Esophagus squamous epithelium (tissue), 5 donors: Measurements from ENCODE around the gene NEFH. TPM values are rescaled to one million over a fixed set of nuclear protein-coding genes. Genes with fewer than 3 reads are reported as not detected.

Source experiments
- DNase-seq: peaks from one replicate; lab custom pipeline; 2025; lab: John Stamatoyannopoulos, UW
- H3K27ac ChIP-seq, 4 donors: fragments of 200-600 bp; sonication (generic); one replicate each; pipeline ENCODE4 v1.5.1; 2016 to 2019; ENCODE audit warnings: mild to moderate bottlenecking in 1 of 4
- H3K27me3 ChIP-seq, 4 donors: fragments of 200-600 bp; sonication (generic); 1 replicate in 3 of 4; 2 replicates in 1 of 4; pipeline versions ENCODE4 v1.5.1 to v1.6.0; 2017 to 2021; ENCODE audit warnings: antibody characterized with exemption in 1 of 4
- H3K36me3 ChIP-seq, 3 donors: fragments of 200-600 bp; sonication (generic); one replicate each; pipeline ENCODE4 v1.5.1; 2016 to 2019
- H3K4me1 ChIP-seq, 3 donors: fragments of 200-600 bp; sonication (generic); one replicate each; pipeline ENCODE4 v1.5.1; 2017 to 2019
- H3K4me3 ChIP-seq, 4 donors: fragments of 200-600 bp; sonication (generic); 1 replicate in 3 of 4; 2 replicates in 1 of 4; pipeline ENCODE4 v1.5.1; 2016 to 2019; ENCODE audit warnings: mild to moderate bottlenecking in 2 of 4, moderate library complexity in 1 of 4
- H3K9me3 ChIP-seq, 3 donors: fragments of 200-600 bp; sonication (generic); one replicate each; pipeline ENCODE4 v1.5.1; 2016 to 2019
- CTCF ChIP-seq, 6 experiments: fragments of 450-650 bp in 4 of 6; fragments of 200-600 bp in 2 of 6; sonication (generic) in 2 of 6; IDR thresholded peaks; one replicate each; pipeline ENCODE4 v1.5.1; 2016 to 2019; ENCODE audit warnings: antibody characterized with exemption in 6 of 6, mild to moderate bottlenecking in 4 of 6, moderate library complexity in 4 of 6
- POLR2A ChIP-seq, 4 donors: fragments of 450-650 bp; IDR thresholded peaks; one replicate each; pipeline ENCODE4 v1.6.1; 2017; ENCODE audit warnings: antibody characterized with exemption in 4 of 4, mild to moderate bottlenecking in 4 of 4, moderate library complexity in 3 of 4
- WGBS, 2 donors: methylation state at CpG; one replicate each; pipeline ENCODE4 v1.1.5; 2018; 5-methylcytosine and 5-hydroxymethylcytosine counted together
- intact Hi-C: fragments of 100-400 bp; cut with DNase I; formaldehyde crosslinking; loops from one replicate; pipeline ENCODE4 v1.15.0; 2022
- total RNA-seq, 4 donors: library from RNA; depleted of rRNA; stranded (reverse); fragments of >200 nt; gene quantifications; one replicate each; pipeline ENCODE4 v1.1.0, GENCODE V29; 2016
- donor health status: DM: yes; HTN: yes; CAD: no.

The NEFH gene
- under 1 TPM in 2 of 4 donors, not detected in 2; 0.44 to 0.95 TPM for total RNA-seq

GRCh38 chr22:29479417-29480261 lies at the start of gene NEFH:
NEFH (plus strand) TSS chr22:29480218; CDS start chr22:29480263, 45 bp downstream.
- no peak for DNase-seq
- no peaks in the 10 kb centered on the region for H3K36me3 ChIP-seq
- TF ChIP-seq POLR2A (IDR thresholded peaks at IDR 0.05) (no peak), CTCF (IDR thresholded peaks at IDR 0.05) (no peak)
- H3K9me3 ChIP-seq: no peaks in the 10 kb centered on the region
- H3K4me3 ChIP-seq: peak within 1 kb of the TSS in 2 of 4 donors; percentile 25 to 28
- no peak within 1 kb of the TSS for H3K27ac ChIP-seq
- WGBS, 2 donors: 8 to 10% methylated on average over 17 to 27 of the region's 48 CpGs
- H3K4me1 ChIP-seq: peaks cover 0 to 34% (median 10%) of the 10 kb centered on the region in 3 donors
- peaks cover 12 to 89% (median 21%) of the 10 kb centered on the region in 4 donors for H3K27me3 ChIP-seq
- intact Hi-C loops: no loop called here

- Histone ChIP-seq H3K36me3 (no peaks in the 10 kb centered on the region), H3K9me3 (no peaks in the 10 kb centered on the region), H3K4me3 (no peak overlapping the region), H3K4me1 (no peaks in the 10 kb centered on the region), H3K27me3 (peaks cover 0 to 59% (median 0%) of the 10 kb centered on the region in 4 donors), H3K27ac (no peak overlapping the region)
- 63 to 65% methylated on average over 5 of the region's 5 CpGs for whole genome bisulfite sequencing, 2 donors
- no peak for DNase-seq
- TF ChIP-seq CTCF (IDR thresholded peaks at IDR 0.05): no peak
- TF ChIP-seq POLR2A (IDR thresholded peaks at IDR 0.05): no peak
- intact Hi-C loops: no loop called here
Observed at GRCh38 chr22:29431986-29432385, 48.0 kb upstream of the NEFH start.

- DNase-seq: no peak
- Histone ChIP-seq H3K36me3 (no peaks in the 10 kb centered on the region), H3K9me3 (no peaks in the 10 kb centered on the region), H3K27me3 (peaks cover 0 to 59% (median 0%) of the 10 kb centered on the region in 4 donors), H3K4me3 (no peak overlapping the region), H3K27ac (no peak overlapping the region), H3K4me1 (no peaks in the 10 kb centered on the region)
- TF ChIP-seq POLR2A (IDR thresholded peaks at IDR 0.05) (no peak), CTCF (IDR thresholded peaks at IDR 0.05) (no peak)
- WGBS, 2 donors: 92 to 93% methylated on average over 3 of the region's 3 CpGs
- intact Hi-C loops: no loop called here
Observed at GRCh38 chr22:29433856-29434255, 46.2 kb upstream of the NEFH start.

- 66 to 71% methylated on average over 7 of the region's 7 CpGs for WGBS, 2 donors
- Histone ChIP-seq H3K4me1 (no peaks in the 10 kb centered on the region), H3K9me3 (no peaks in the 10 kb centered on the region), H3K36me3 (no peaks in the 10 kb centered on the region), H3K27ac (no peak overlapping the region), H3K27me3 (peaks cover 0 to 55% (median 0%) of the 10 kb centered on the region in 4 donors), H3K4me3 (no peak overlapping the region)
- intact Hi-C loops: no loop called here
- DNase-seq: no peak
- no peak for TF ChIP-seq POLR2A (IDR thresholded peaks at IDR 0.05)
- TF ChIP-seq CTCF (IDR thresholded peaks at IDR 0.05): no peak
Observed at GRCh38 chr22:29434288-29434687, 45.7 kb upstream of the NEFH start.
